BJ (cell line): Measurements from ENCODE around the gene CLDN4. TPM values are rescaled to one million over a fixed set of nuclear protein-coding genes. Genes with fewer than 3 reads are reported as not detected.
"Not testable (repeated sequence)": the region's sequence is repeated elsewhere in the genome, so short reads cannot be mapped to it uniquely, and the experiment has no call there.

Source experiments
- CTCF ChIA-PET: fragments of 350-600 bp; formaldehyde crosslinking; extraction: SDS; loops from one replicate; lab custom pipeline; 2021; ENCODE audit warnings: antibody characterized with exemption, inconsistent platforms; lab: Yijun Ruan, JAX
- POLR2A ChIA-PET: fragments of 300-600 bp; sonication (Branson Sonifier 250); formaldehyde crosslinking; extraction: SDS; loops from one replicate; lab custom pipeline; 2021; ENCODE audit warnings: antibody characterized with exemption; lab: Charles Lee
- DNase-seq: peaks from one replicate; pipeline ENCODE4 v3.0.0-alpha.2; 2011; ENCODE audit warnings: low read depth
- H3K27me3 ChIP-seq: 2 replicates; pipeline ENCODE4 v1.6.0; 2011; ENCODE audit warnings: low read length; ENCODE audit not compliant: control insufficient read depth, insufficient read depth
- H3K36me3 ChIP-seq: 2 replicates; pipeline ENCODE4 v1.5.1; 2011; ENCODE audit warnings: low read length; ENCODE audit not compliant: control insufficient read depth, insufficient read depth
- H3K4me3 ChIP-seq: 2 replicates; pipeline ENCODE4 v1.5.1; 2011; ENCODE audit warnings: low read depth, mild to moderate bottlenecking, control low read depth, low read length
- CTCF ChIP-seq: IDR thresholded peaks from 2 replicates; pipeline ENCODE4 v1.5.1; 2011; ENCODE audit warnings: low read depth, mild to moderate bottlenecking, control low read depth, inconsistent platforms, low read length, moderate library complexity; ENCODE audit not compliant: insufficient read depth
- polyA minus RNA-seq: library from RNA; depleted of rRNA, polyadenylated mRNA; stranded (reverse); fragments of >200 nt; gene quantifications from 2 replicates; pipeline ENCODE4 v1.2.3, GENCODE V29; 2011; rRNA and poly(A)+ RNA removed
- polyA plus RNA-seq: library from polyadenylated mRNA; depleted of rRNA; stranded (reverse); fragments of >200 nt; gene quantifications from 2 replicates; pipeline ENCODE4 v1.2.3, GENCODE V29; 2011; rRNA removed

The CLDN4 gene
- polyA plus RNA-seq (0.07 and 0.18 TPM in 2 replicates), polyA minus RNA-seq (0.09 and 0.10 TPM in 2 replicates)

- no peaks in the 10 kb centered on the region for H3K36me3 ChIP-seq
- TF ChIP-seq CTCF, result no peak
- no peak for DNase-seq
- ChIA-PET CTCF (interaction anchor here (1.5 kb wide), 1 partner anchor 9 kb away, joined by 4 read pairs; no protein-coding TSS in a partner anchor), POLR2A (no interaction called here)
- H3K27me3 ChIP-seq, result no peaks in the 10 kb centered on the region
- no peak within 1 kb of the TSS for H3K4me3 ChIP-seq
Measured at GRCh38 chr7:73830681-73831583, at the start of gene CLDN4. Gene CLDN4, plus strand, starts transcription at chr7:73830996. Its CDS starts 206 bp downstream, at chr7:73831202.

GRCh38 chr7:73786588-73786987 lies 44.2 kb upstream of the CLDN4 start:
- ChIA-PET CTCF (interaction anchor here (0.6 kb wide), 1 partner anchor 256 kb away, joined by 3 read pairs; no protein-coding TSS in a partner anchor), POLR2A (no interaction called here)
- TF ChIP-seq CTCF, result no peak
- H3K4me3 ChIP-seq, result no peak overlapping the region
- H3K27me3 ChIP-seq, result no peaks in the 10 kb centered on the region
- no peak for DNase-seq
- no peaks in the 10 kb centered on the region for H3K36me3 ChIP-seq

- H3K27me3 ChIP-seq, H3K4me3 ChIP-seq, DNase-seq, H3K36me3 ChIP-seq, POLR2A ChIA-PET: not testable (repeated sequence)
- CTCF ChIA-PET, result interaction anchor here (0.6 kb wide), 1 partner anchor 20 kb away, joined by 4 read pairs; no protein-coding TSS in a partner anchor
Measured at GRCh38 chr7:73787786-73788048, 43.1 kb upstream of the CLDN4 start.

GRCh38 chr7:73789051-73789450 lies 41.7 kb upstream of the CLDN4 start:
- DNase-seq, result no peak
- ChIA-PET POLR2A (no interaction called here), CTCF (no interaction called here)
- no peak overlapping the region for H3K4me3 ChIP-seq
- no peak for TF ChIP-seq CTCF
- H3K27me3 ChIP-seq, result peaks cover 1% of the 10 kb centered on the region; the same call in 1 of the 2 replicates
- no peaks in the 10 kb centered on the region for H3K36me3 ChIP-seq

GRCh38 chr7:73791170-73791690 lies 39.6 kb upstream of the CLDN4 start:
- CTCF ChIA-PET, result interaction anchor here (1.4 kb wide), 1 partner anchor 13 kb away, joined by 3 read pairs; no protein-coding TSS in a partner anchor
- POLR2A ChIA-PET, H3K27me3 ChIP-seq, DNase-seq, H3K4me3 ChIP-seq, H3K36me3 ChIP-seq: not testable (repeated sequence)

- POLR2A ChIA-PET, H3K4me3 ChIP-seq: not testable (repeated sequence)
- CTCF ChIA-PET, result interaction anchor here (1.0 kb wide), 2 partner anchors 56 to 62 kb away, joined by 3 read pairs; no protein-coding TSS in a partner anchor
Measured at GRCh38 chr7:73795188-73795587, 35.6 kb upstream of the CLDN4 start.

GRCh38 chr7:73796656-73797055 lies 34.1 kb upstream of the CLDN4 start:
- H3K36me3 ChIP-seq, H3K27me3 ChIP-seq, POLR2A ChIA-PET, H3K4me3 ChIP-seq, DNase-seq: not testable (repeated sequence)
- CTCF ChIA-PET, result interaction anchor here (1.0 kb wide), 1 partner anchor 15 kb away, joined by 5 read pairs; no protein-coding TSS in a partner anchor

More at GRCh38 chr7:73795188-73795587, 35.6 kb upstream of the CLDN4 start:
- H3K27me3 ChIP-seq, DNase-seq, H3K36me3 ChIP-seq: not testable (repeated sequence)

- POLR2A ChIA-PET, CTCF ChIA-PET, H3K36me3 ChIP-seq: not testable (repeated sequence)
Measured at GRCh38 chr7:73797176-73797575, 33.6 kb upstream of the CLDN4 start.

More at GRCh38 chr7:73797176-73797575, 33.6 kb upstream of the CLDN4 start:
- H3K27me3 ChIP-seq, H3K4me3 ChIP-seq, DNase-seq: not testable (repeated sequence)
